Calu3 (cell line): ENCODE measurements around the gene NCOR1. TPM values are rescaled to one million over a fixed set of nuclear protein-coding genes. Genes with fewer than 3 reads are reported as not detected.

Experiments used
- BruUV-seq: library from RNA; stranded (reverse); fragments of 400-500 nt; replicated peaks from 2 replicates; lab custom pipeline; 2021; lab: Mats Ljungman, UMichigan
- CTCF ChIA-PET: fragments of 300-600 bp; sonication (Branson Sonifier 250); formaldehyde crosslinking; loops from one replicate; lab custom pipeline; 2022; ENCODE audit warnings: antibody characterized with exemption; lab: Charles Lee
- DNase-seq: peaks from one replicate; pipeline ENCODE4 v3.0.0; 2022
- H3K27ac Mint-ChIP-seq: one replicate; pipeline ENCODE4 v1.8.0; 2022; ENCODE audit warnings: mixed read lengths; ENCODE audit not compliant: unreplicated experiment
- H3K27me3 Mint-ChIP-seq: one replicate; pipeline ENCODE4 v1.8.0; 2022; ENCODE audit warnings: mixed read lengths; ENCODE audit not compliant: unreplicated experiment
- H3K36me3 Mint-ChIP-seq: one replicate; pipeline ENCODE4 v1.8.0; 2022; ENCODE audit warnings: mild to moderate bottlenecking, moderate library complexity, mixed read lengths; ENCODE audit not compliant: insufficient read depth, unreplicated experiment
- H3K4me1 Mint-ChIP-seq: one replicate; pipeline ENCODE4 v1.8.0; 2022; ENCODE audit warnings: mild to moderate bottlenecking, low read depth, mixed read lengths; ENCODE audit not compliant: unreplicated experiment
- H3K4me3 Mint-ChIP-seq: one replicate; pipeline ENCODE4 v1.8.0; 2022; ENCODE audit warnings: mild to moderate bottlenecking, low read depth, moderate library complexity, mixed read lengths; ENCODE audit not compliant: unreplicated experiment
- H3K9me3 Mint-ChIP-seq: one replicate; pipeline ENCODE4 v1.8.0; 2022; ENCODE audit warnings: low read depth, mixed read lengths; ENCODE audit not compliant: unreplicated experiment
- intact Hi-C: fragments of 100-400 bp; cut with micrococcal nuclease; formaldehyde crosslinking; loops from one replicate; pipeline ENCODE4 v1.10.0; 2022; ENCODE audit not compliant: unreplicated experiment
- total RNA-seq: library from RNA; stranded (reverse); gene quantifications from 2 replicates; pipeline ENCODE4 v1.2.3, GENCODE V29; 2022
- TF ChIP-seq, protein P1 (sequence below): fragments of 200-600 bp; IDR thresholded peaks from one replicate; pipeline ENCODE4 v1.8.0; 2022; ENCODE audit warnings: antibody characterized with exemption; ENCODE audit not compliant: unreplicated experiment

NCOR1 gene
- total RNA-seq, 1 experiment from 2014 or later = 84.0 TPM

DNA sequence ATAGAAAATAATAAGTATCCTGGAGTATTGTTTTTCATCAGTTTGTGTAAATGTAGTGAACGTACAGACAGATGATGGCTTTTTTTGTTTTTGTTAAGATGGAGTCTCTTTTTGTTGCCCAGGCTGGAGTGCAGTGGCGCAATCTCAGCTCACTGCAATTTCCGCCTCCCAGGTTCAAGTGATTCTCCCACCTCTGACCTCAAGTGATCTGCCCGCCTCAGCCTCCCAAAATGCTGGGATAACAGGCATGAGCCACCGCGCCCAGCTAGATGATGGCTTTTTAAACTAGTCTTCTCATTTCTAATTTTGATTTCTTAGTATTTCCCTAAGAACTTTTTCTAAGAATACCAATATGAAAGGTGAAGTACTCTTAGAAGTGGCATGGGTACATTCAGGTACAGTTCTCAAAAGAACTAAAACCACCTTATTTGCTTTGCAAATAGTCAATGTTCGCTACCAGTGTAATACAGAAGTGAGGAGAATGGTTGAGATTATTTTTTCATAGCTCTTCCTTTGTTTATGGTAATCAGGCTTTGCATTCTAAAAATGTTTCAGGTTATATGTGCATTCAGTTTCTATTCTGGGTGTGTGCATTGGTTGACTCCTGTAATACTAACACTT lies 181.5 kb downstream of the NCOR1 start:
- H3K4me3 Mint-ChIP-seq = no peak overlapping the region
- no TSS peak for BruUV-seq
- CTCF ChIA-PET = no interaction called here
- TF ChIP-seq, protein P1, sequence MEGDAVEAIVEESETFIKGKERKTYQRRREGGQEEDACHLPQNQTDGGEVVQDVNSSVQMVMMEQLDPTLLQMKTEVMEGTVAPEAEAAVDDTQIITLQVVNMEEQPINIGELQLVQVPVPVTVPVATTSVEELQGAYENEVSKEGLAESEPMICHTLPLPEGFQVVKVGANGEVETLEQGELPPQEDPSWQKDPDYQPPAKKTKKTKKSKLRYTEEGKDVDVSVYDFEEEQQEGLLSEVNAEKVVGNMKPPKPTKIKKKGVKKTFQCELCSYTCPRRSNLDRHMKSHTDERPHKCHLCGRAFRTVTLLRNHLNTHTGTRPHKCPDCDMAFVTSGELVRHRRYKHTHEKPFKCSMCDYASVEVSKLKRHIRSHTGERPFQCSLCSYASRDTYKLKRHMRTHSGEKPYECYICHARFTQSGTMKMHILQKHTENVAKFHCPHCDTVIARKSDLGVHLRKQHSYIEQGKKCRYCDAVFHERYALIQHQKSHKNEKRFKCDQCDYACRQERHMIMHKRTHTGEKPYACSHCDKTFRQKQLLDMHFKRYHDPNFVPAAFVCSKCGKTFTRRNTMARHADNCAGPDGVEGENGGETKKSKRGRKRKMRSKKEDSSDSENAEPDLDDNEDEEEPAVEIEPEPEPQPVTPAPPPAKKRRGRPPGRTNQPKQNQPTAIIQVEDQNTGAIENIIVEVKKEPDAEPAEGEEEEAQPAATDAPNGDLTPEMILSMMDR = no peak
- peaks cover 49% of the 10 kb centered on the region for H3K36me3 Mint-ChIP-seq
- no peaks in the 10 kb centered on the region for H3K27me3 Mint-ChIP-seq
- intact Hi-C loops = no loop called here
- DNase-seq = no peak
- no peak overlapping the region for H3K27ac Mint-ChIP-seq
- H3K9me3 Mint-ChIP-seq = no peaks in the 10 kb centered on the region
- no peaks in the 10 kb centered on the region for H3K4me1 Mint-ChIP-seq

DNA sequence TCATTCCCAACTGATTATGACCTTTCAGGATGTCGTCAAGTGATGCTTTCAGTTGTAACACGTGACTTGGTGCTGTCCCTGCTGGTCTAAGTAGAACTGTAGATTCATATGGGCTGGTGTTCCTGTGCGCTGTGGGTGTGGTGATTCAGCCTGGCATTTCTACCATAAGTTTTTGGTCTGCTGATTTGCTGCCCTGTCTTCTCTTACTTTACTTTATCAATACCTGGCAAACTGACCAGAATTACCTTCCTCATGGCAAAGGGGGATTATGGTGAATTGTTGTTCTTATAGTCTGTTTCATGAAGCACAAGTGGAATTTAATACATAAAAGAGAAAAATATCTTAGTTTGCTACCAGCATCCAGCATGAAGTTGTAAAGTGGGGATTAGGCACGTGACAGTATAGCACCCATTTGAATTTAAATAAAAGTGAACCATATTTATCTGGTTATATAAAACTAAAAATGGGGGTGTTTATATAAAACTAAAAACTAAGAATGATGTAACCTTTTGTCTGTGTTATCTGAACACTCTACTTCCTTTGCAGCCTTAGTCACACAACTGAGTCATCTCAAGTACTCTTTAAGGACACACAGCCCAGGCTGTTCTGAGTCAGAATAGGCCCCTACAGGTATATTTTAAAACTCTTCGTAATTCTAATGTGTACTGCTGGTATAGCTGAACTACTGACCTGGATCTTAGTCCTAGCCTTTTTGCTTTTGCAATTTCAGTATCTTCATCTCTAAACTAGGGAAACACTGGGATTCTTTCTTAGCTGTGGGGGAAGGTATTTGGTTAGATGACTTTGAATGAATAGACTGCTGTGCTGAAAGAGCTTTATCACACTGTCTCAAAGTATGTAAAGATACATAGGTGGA lies 187.4 kb downstream of the NCOR1 start:
- CTCF ChIA-PET = no interaction called here
- Mint-ChIP-seq H3K4me1 (no peaks in the 10 kb centered on the region), H3K27me3 (no peaks in the 10 kb centered on the region), H3K4me3 (no peak overlapping the region), H3K9me3 (no peaks in the 10 kb centered on the region), H3K36me3 (peaks cover 41% of the 10 kb centered on the region), H3K27ac (peak overlapping the region; percentile 75)
- intact Hi-C loops = no loop called here
- TF ChIP-seq, protein P1 = no peak
- TSS peak; percentile 47 for BruUV-seq
- peak; percentile 35 for DNase-seq

DNA sequence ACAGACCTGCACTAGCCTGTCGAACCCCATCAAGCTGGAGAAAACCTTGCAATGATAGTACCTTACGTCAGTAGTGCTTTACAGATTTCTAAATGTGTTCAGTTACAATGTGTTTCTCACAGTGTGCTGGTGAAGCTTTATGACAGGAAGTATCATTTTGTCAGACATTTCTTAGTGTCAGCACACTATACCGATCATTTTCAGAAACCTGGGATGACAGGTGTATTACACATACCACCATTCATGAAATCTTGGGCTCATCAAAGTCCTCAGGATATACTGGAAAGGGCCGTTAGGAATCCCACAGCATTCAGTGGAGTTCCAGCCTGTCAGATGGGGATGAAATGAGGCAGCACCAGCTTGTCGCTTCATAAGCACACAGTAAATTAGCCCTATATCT lies 188.4 kb downstream of the NCOR1 start:
- H3K27ac Mint-ChIP-seq = peak overlapping the region; percentile 75
- no peaks in the 10 kb centered on the region for H3K9me3 Mint-ChIP-seq
- CTCF ChIA-PET = no interaction called here
- H3K4me3 Mint-ChIP-seq = no peak overlapping the region
- TF ChIP-seq, protein P1 = no peak
- no peaks in the 10 kb centered on the region for H3K27me3 Mint-ChIP-seq
- H3K36me3 Mint-ChIP-seq = peaks cover 31% of the 10 kb centered on the region
- intact Hi-C loops = no loop called here
- BruUV-seq = no TSS peak
- no peaks in the 10 kb centered on the region for H3K4me1 Mint-ChIP-seq
- DNase-seq = no peak

DNA sequence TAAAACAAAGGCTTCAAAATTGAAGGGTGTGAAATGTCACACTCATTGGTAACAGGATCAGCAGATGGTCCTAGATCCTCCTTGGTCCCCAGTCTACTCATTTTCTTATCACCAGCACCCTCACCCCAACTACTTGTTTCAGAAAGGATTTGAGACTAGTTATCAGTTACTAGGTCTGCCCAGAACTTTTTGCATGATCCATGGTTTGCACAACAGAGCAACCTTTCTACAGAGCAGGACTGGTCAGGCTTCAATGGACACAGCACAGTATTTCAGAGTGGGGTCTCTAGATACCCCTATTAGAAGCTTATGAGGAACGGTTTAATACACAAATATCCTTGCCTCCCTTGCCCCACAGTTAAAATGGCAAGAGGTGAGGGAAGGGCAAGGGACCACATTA lies 190.1 kb downstream of the NCOR1 start:
- Mint-ChIP-seq H3K27ac (no peak overlapping the region), H3K4me1 (no peaks in the 10 kb centered on the region), H3K27me3 (no peaks in the 10 kb centered on the region), H3K4me3 (no peak overlapping the region), H3K9me3 (no peaks in the 10 kb centered on the region), H3K36me3 (peaks cover 34% of the 10 kb centered on the region)
- TF ChIP-seq, protein P1 = no peak
- CTCF ChIA-PET = no interaction called here
- intact Hi-C loops = no loop called here
- BruUV-seq = no TSS peak
- DNase-seq = no peak
